Measurements from ENCODE around the gene SLC7A14.
A peak's percentile ranks its signal among the peaks of the same experiment; 100 is the strongest.

SLC7A14 gene

DNA sequence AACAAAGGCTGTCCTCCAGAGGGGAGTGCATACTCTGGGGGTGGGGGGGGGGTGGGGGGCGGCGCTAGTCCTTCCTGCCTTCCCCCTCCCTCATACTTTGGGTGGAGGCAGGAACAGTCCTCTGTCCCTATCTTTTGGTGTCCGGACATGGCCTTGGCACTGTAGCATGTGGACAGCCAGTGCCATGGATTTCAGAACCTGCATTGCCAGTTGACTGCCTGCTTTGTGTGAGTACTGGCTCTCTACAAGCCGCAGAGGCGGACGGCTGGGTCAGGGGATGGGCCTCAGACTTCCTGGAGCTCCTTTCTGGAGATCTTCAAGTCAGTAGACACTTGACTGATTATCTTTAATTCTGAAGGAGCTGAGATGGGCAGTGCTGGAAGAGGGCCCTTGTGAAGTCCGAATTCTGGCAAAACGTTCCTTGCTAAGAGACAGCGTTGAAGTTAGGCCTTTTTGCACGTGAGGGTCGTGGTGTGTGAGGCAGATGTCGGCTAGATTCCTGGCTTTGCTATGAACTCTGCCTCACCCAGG lies 164.7 kb downstream of the SLC7A14 start:
- no peak for DNase-seq

GRCh38 chr3:170420307-170420821 lies 165.5 kb downstream of the SLC7A14 start:
- no peak for DNase-seq

DNA sequence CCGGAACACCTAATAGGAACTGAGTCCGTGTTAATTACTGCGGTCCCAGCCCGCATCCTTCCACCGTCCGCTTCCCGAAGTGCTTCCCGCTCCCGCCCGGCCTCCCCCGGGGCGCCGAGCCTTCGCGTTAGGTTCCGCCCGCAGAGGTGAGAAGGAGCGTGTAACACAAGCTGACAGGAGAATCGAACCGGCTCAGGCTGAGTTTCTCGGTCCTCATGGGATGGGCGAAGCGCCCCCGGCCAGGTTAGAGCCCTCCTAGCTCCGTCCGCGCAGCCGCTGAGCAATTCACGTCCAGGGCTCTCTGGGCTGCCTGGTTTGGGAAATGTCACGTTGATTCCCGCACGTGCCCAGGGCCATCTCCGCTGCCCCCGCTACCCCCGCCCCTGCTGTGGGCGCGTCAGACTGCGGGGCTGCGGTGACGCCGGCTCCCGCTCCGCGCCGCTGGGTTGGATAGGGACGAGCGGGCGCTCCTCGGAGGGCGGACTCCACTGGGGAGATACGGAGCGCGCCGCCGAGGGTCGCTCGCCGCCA lies 166.3 kb downstream of the SLC7A14 start:
- DNase-seq: peak; percentile 32

DNA sequence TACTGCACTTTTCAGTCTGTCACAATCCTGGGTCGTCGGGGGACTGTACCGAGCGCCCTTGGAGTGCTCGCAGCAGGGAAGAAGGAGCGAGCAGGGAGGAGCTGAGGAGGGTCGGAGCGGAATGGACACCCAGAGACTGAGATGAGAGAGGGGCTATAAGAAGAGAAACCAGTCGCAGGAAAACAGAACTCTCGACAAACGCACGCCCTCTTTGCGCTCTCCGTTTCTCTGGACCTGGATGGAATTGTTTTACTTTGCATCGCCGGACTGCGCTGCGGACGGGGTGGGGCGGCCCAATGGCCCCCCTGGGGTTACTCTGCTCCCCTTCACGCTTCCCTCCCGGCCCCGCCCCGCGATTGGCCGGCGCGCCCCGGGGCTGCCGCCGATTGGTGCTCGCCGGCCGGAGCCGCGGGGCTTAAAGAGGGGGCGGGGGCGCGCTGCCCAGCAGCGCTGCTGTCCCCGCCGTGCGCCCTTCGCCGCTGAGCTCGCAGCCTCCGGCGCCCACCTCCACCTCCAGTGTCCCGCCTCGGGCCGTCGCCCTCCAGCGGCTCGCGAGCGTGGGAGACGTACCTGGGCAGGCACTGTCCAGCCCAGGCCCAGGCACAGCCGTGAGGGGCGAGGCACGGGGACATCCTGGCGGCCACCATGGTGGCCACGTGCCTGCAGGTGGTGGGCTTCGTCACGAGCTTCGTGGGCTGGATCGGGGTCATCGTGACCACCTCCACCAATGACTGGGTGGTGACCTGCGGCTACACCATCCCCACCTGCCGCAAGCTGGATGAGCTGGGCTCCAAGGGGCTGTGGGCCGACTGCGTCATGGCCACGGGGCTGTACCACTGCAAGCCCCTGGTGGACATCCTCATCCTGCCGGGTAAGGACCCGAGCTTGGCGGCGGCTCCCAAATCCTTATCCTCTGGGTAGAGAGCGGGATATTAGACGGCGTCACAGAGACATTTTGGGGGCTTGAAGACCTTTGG lies 167.2 kb downstream of the SLC7A14 start, which contains the start of gene CLDN11:
Gene CLDN11, plus strand, starts transcription at position 447 of the 977 bp plus-strand sequence. Its CDS starts 199 bp downstream, at position 646.
- peak; percentile 53 for DNase-seq

- no peak for DNase-seq
Measured at GRCh38 chr3:170417090-170417489, 168.8 kb downstream of the SLC7A14 start.

DNA sequence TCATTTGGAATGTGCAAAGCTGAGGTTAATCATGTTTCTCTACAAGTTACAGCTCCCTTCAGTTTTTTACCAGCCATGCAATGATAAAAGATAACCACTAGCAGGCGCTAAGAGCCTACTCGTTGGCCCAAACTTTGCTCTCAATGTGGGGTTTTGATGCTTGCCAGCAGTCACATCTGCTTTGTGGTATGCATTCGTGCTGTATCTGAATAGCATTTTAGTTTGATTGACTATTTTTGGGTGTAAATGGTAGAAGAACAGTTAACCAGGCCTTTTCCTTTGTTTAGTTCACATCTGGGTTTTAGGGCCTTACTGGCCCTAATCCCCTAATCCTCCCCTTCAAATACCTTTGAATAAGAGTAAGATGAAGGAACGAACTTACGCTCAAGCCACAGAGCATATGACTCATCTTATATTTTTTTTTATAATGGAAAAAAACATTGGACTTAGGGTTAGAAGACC lies 171.6 kb downstream of the SLC7A14 start:
- DNase-seq: peak; percentile 59

DNA sequence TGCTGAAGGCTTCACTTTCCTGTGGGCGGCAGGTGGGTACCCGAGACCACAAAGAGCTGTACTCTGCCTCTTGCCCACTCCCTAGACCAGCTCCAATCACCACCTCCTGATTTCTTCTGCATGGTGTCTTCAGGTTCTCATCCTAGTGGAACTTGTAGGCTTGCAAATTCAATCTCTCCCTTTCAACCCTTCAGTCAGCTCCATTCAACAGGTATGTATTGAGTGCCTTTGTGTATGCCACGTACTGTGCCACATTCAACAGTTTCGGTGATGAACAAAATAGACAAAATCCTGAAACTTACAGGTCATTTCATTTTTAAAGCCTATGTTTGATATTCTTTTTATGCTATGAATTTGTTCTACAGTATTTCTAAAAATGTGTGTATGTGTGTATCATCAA lies 172.6 kb downstream of the SLC7A14 start:
- DNase-seq: no peak

DNA sequence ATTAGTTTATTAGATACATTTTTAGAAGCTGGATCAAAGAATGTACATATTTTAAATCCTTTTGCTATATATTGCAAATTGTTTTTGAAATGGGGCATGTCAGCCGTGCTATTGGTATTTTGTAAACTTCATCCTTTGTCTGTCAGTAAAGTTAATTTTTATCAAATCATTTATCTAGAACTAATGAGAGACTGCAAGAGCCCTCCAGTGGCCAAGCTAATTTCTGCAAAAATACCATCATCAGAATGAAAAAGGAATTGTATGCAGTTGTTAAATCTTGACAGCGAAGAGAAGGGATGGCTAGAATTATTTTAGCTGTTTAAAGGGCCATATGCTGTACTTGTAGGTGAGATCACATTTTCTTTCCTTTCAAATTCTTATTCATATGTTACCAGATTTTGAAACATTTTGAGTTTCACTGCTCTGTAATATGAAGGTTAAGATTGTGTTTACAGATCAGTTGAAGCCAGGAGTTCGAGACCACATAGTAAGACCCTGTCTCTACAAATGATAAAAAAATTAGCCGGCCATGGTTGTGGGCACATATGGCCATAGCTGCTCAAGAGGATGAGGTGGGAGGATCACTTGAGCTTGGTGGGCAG lies 175.3 kb downstream of the SLC7A14 start:
- no peak for DNase-seq
